ENCODE data around the gene PPP2R5D. TPM values are rescaled to one million over a fixed set of nuclear protein-coding genes. Genes with fewer than 3 reads are reported as not detected.

Gene PPP2R5D
- polyA plus RNA-seq, 6 donors from 2014 or later = 13.6 to 23.8 (median 14.5) TPM

GRCh38 chr6:43013097-43013842, 28.9 kb downstream of the PPP2R5D start:
- H3K36me3 Mint-ChIP-seq = peaks cover 0 to 5% of the 10 kb centered on the region in 2 donors

GRCh38 chr6:43013843-43014433, 29.6 kb downstream of the PPP2R5D start, which contains the start of the genes KLHDC3 and MEA1:
Gene KLHDC3, plus strand, starts transcription at chr6:43014249. Its CDS starts 2,944 bp downstream, at chr6:43017193.
Gene MEA1, minus strand, starts transcription at chr6:43013946. Its CDS starts 133 bp downstream, at chr6:43013813.
- peak within 1 kb of the TSS; percentile 79 to 96 (median 91) for H3K27ac Mint-ChIP-seq
- H3K4me1 Mint-ChIP-seq = peaks cover 50 to 72% (median 66%) of the 10 kb centered on the region in 3 donors
- peak within 1 kb of the TSS; percentile 84 to 99 (median 96) for H3K4me3 Mint-ChIP-seq
- H3K9me3 Mint-ChIP-seq = no peaks in the 10 kb centered on the region
- ATAC-seq (ENCODE audit: low read depth in 2 of 2) = peak; percentile 91 to 92
- H3K27me3 Mint-ChIP-seq = no peaks in the 10 kb centered on the region
- DNase-seq = peak; percentile 98
- H3K36me3 Mint-ChIP-seq = peaks cover 4 to 12% of the 10 kb centered on the region in 2 donors

More at GRCh38 chr6:43013097-43013842, 28.9 kb downstream of the PPP2R5D start:
- H3K27ac Mint-ChIP-seq = peak overlapping the region; percentile 52 to 96 (median 91)
- ATAC-seq (ENCODE audit: low read depth in 2 of 2) (no peak), DNase-seq (no peak)
- H3K27me3 Mint-ChIP-seq = no peaks in the 10 kb centered on the region
- peak overlapping the region; percentile 84 to 99 (median 96) for H3K4me3 Mint-ChIP-seq
- peaks cover 53 to 76% (median 67%) of the 10 kb centered on the region in 3 donors for H3K4me1 Mint-ChIP-seq
- no peaks in the 10 kb centered on the region for H3K9me3 Mint-ChIP-seq

- H3K27ac Mint-ChIP-seq = peak overlapping the region in 5 of 6 donors; percentile 79 to 96 (median 92)
- DNase-seq = no peak
- peak overlapping the region; percentile 84 to 99 (median 96) for H3K4me3 Mint-ChIP-seq
- H3K36me3 Mint-ChIP-seq = peaks cover 8 to 17% of the 10 kb centered on the region in 2 donors
- peaks cover 53 to 72% (median 66%) of the 10 kb centered on the region in 3 donors for H3K4me1 Mint-ChIP-seq
- no peaks in the 10 kb centered on the region for H3K27me3 Mint-ChIP-seq
- no peak for ATAC-seq (ENCODE audit: low read depth in 2 of 2)
- no peaks in the 10 kb centered on the region for H3K9me3 Mint-ChIP-seq
These were observed 30.1 kb downstream of the PPP2R5D start for GRCh38 chr6:43014434-43014909.

GRCh38 chr6:43016176-43016942, 32.0 kb downstream of the PPP2R5D start:
- H3K9me3 Mint-ChIP-seq = no peaks in the 10 kb centered on the region
- H3K27ac Mint-ChIP-seq = peak overlapping the region in 2 of 6 donors; percentile 38 to 86
- H3K4me1 Mint-ChIP-seq = peaks cover 52 to 75% (median 72%) of the 10 kb centered on the region in 3 donors
- peak overlapping the region in 7 of 8 donors; percentile 2 to 82 (median 65) for H3K4me3 Mint-ChIP-seq
- H3K36me3 Mint-ChIP-seq = peaks cover 8 to 17% of the 10 kb centered on the region in 2 donors
- ATAC-seq (ENCODE audit: low read depth in 2 of 2) (no peak), DNase-seq (no peak)
- H3K27me3 Mint-ChIP-seq = no peaks in the 10 kb centered on the region

GRCh38 chr6:43016943-43017334, 32.6 kb downstream of the PPP2R5D start:
- Mint-ChIP-seq H3K36me3 (peaks cover 8 to 17% of the 10 kb centered on the region in 2 donors), H3K27ac (peak overlapping the region in 1 of 6 donors; percentile 38), H3K4me1 (peaks cover 51 to 69% (median 69%) of the 10 kb centered on the region in 3 donors), H3K9me3 (no peaks in the 10 kb centered on the region), H3K27me3 (no peaks in the 10 kb centered on the region), H3K4me3 (peak overlapping the region in 1 of 8 donors; percentile 67)
- ATAC-seq (ENCODE audit: low read depth in 2 of 2) (no peak), DNase-seq (no peak)

- no peak for ATAC-seq (ENCODE audit: low read depth in 2 of 2)
- Mint-ChIP-seq H3K4me1 (peaks cover 31 to 63% (median 56%) of the 10 kb centered on the region in 3 donors), H3K27ac (peak overlapping the region in 2 of 6 donors; percentile 8 to 50)
These were observed 34.8 kb downstream of the PPP2R5D start for GRCh38 chr6:43019152-43019551.

GRCh38 chr6:43020052-43020705, 35.8 kb downstream of the PPP2R5D start:
- Mint-ChIP-seq H3K4me3 (peak overlapping the region; percentile 51 to 95 (median 86)), H3K27ac (peak overlapping the region in 4 of 6 donors; percentile 33 to 78 (median 74)), H3K9me3 (no peaks in the 10 kb centered on the region), H3K27me3 (no peaks in the 10 kb centered on the region), H3K4me1 (peaks cover 29 to 58% (median 53%) of the 10 kb centered on the region in 3 donors), H3K36me3 (peaks cover 8 to 30% of the 10 kb centered on the region in 2 donors)
- ATAC-seq (ENCODE audit: low read depth in 2 of 2) (no peak), DNase-seq (no peak)

More at GRCh38 chr6:43019152-43019551, 34.8 kb downstream of the PPP2R5D start:
- no peak for DNase-seq
- H3K27me3 Mint-ChIP-seq = no peaks in the 10 kb centered on the region
- peak overlapping the region in 3 of 8 donors; percentile 20 to 70 (median 67) for H3K4me3 Mint-ChIP-seq
- peaks cover 8 to 22% of the 10 kb centered on the region in 2 donors for H3K36me3 Mint-ChIP-seq
- no peaks in the 10 kb centered on the region for H3K9me3 Mint-ChIP-seq

- H3K27ac Mint-ChIP-seq = peak overlapping the region in 3 of 6 donors; percentile 33 to 75 (median 70)
- peaks cover 8 to 32% of the 10 kb centered on the region in 2 donors for H3K36me3 Mint-ChIP-seq
- H3K4me3 Mint-ChIP-seq = peak overlapping the region; percentile 86 to 96 (median 94)
- no peak for DNase-seq
- H3K9me3 Mint-ChIP-seq = no peaks in the 10 kb centered on the region
- ATAC-seq (ENCODE audit: low read depth in 2 of 2) = no peak
- no peaks in the 10 kb centered on the region for H3K27me3 Mint-ChIP-seq
- peaks cover 29 to 56% (median 52%) of the 10 kb centered on the region in 3 donors for H3K4me1 Mint-ChIP-seq
These were observed 36.5 kb downstream of the PPP2R5D start for GRCh38 chr6:43020847-43021246.

- DNase-seq (peak; percentile 55), ATAC-seq (ENCODE audit: low read depth in 2 of 2) (peak; percentile 87 to 91)
- H3K4me3 Mint-ChIP-seq = peak within 1 kb of the TSS; percentile 89 to 99 (median 96)
- H3K27ac Mint-ChIP-seq = peak within 1 kb of the TSS in 5 of 6 donors; percentile 74 to 96 (median 93)
- peaks cover 25 to 50% (median 46%) of the 10 kb centered on the region in 3 donors for H3K4me1 Mint-ChIP-seq
- no peaks in the 10 kb centered on the region for H3K9me3 Mint-ChIP-seq
- peaks cover 8 to 37% of the 10 kb centered on the region in 2 donors for H3K36me3 Mint-ChIP-seq
- no peaks in the 10 kb centered on the region for H3K27me3 Mint-ChIP-seq
These were observed 37.1 kb downstream of the PPP2R5D start, which contains the start of gene RRP36 for GRCh38 chr6:43021270-43022047. Gene RRP36, plus strand, starts transcription at chr6:43021623. Its CDS starts 32 bp downstream, at chr6:43021655.

- ATAC-seq (ENCODE audit: low read depth in 2 of 2) (no peak), DNase-seq (no peak)
- Mint-ChIP-seq H3K4me3 (peak overlapping the region in 6 of 8 donors; percentile 4 to 85 (median 38)), H3K27ac (peak overlapping the region in 1 of 6 donors; percentile 61), H3K27me3 (no peaks in the 10 kb centered on the region), H3K9me3 (no peaks in the 10 kb centered on the region), H3K36me3 (peaks cover 5 to 29% of the 10 kb centered on the region in 2 donors), H3K4me1 (peaks cover 20 to 33% (median 27%) of the 10 kb centered on the region in 3 donors)
These were observed 40.1 kb downstream of the PPP2R5D start for GRCh38 chr6:43024436-43024835.

GRCh38 chr6:43026365-43026764, 42.0 kb downstream of the PPP2R5D start:
- Mint-ChIP-seq H3K4me3 (no peak overlapping the region), H3K9me3 (no peaks in the 10 kb centered on the region), H3K27ac (peak overlapping the region in 2 of 6 donors; percentile 34 to 56), H3K27me3 (no peaks in the 10 kb centered on the region), H3K36me3 (peaks cover 11 to 28% of the 10 kb centered on the region in 2 donors), H3K4me1 (peaks cover 15 to 24% (median 17%) of the 10 kb centered on the region in 3 donors)
- no peak for DNase-seq
- no peak for ATAC-seq (ENCODE audit: low read depth in 2 of 2)
